Mesenchymal stem cell (in vitro differentiated cells and primary cell): ENCODE results near the gene STK4.
A peak's percentile ranks its signal among the peaks of the same experiment; 100 is the strongest.

Experiments
- DNase-seq: peaks from one replicate; pipeline ENCODE4 v3.0.0-alpha.2; 2013
- H2AFZ ChIP-seq: one replicate; pipeline ENCODE4 v1.6.1; 2013; ENCODE audit warnings: low read depth, mild to moderate bottlenecking, control low read depth, inconsistent platforms, low read length, moderate library complexity
- H2AK5ac ChIP-seq: 2 replicates; pipeline ENCODE4 v1.6.1; 2013; ENCODE audit warnings: low read length, moderate library complexity, mild to moderate bottlenecking, inconsistent platforms; ENCODE audit not compliant: severe bottlenecking
- H2BK120ac ChIP-seq: one replicate; pipeline ENCODE4 v1.6.1; 2013; ENCODE audit warnings: low read depth, mild to moderate bottlenecking, inconsistent platforms, low read length, moderate library complexity
- H2BK12ac ChIP-seq, 2 experiments: one replicate each; pipeline ENCODE4 v1.6.1; 2013; ENCODE audit warnings: inconsistent platforms in 2 of 2, low read length in 2 of 2, mild to moderate bottlenecking in 2 of 2, moderate library complexity in 2 of 2, control low read depth in 1 of 2
- H2BK15ac ChIP-seq: one replicate; pipeline ENCODE4 v1.6.1; 2013; ENCODE audit warnings: mild to moderate bottlenecking, low read depth, inconsistent platforms; ENCODE audit not compliant: poor library complexity, severe bottlenecking
- H2BK5ac ChIP-seq: 2 replicates; pipeline ENCODE4 v1.6.1; 2013; ENCODE audit warnings: low read depth, mild to moderate bottlenecking, low read length, control low read depth, inconsistent platforms; ENCODE audit not compliant: poor library complexity, severe bottlenecking
- H3K14ac ChIP-seq, 2 experiments: one replicate each; pipeline ENCODE4 v1.6.1; 2013; ENCODE audit warnings: inconsistent platforms in 2 of 2, low read length in 2 of 2, control low read depth in 1 of 2, mild to moderate bottlenecking in 1 of 2, moderate library complexity in 1 of 2
- H3K18ac ChIP-seq, 2 experiments: one replicate each; pipeline ENCODE4 v1.6.1; 2013; ENCODE audit warnings: inconsistent platforms in 2 of 2, low read length in 2 of 2, control low read depth in 1 of 2, low read depth in 1 of 2, mild to moderate bottlenecking in 1 of 2
- H3K23ac ChIP-seq, 2 experiments: one replicate each; pipeline ENCODE4 v1.6.1; 2013; ENCODE audit warnings: inconsistent platforms in 2 of 2, low read length in 2 of 2, mild to moderate bottlenecking in 2 of 2, moderate library complexity in 2 of 2, control low read depth in 1 of 2
- H3K27ac ChIP-seq: 2 replicates; pipeline ENCODE4 v1.5.1; 2013; ENCODE audit warnings: mild to moderate bottlenecking, moderate library complexity, low read length, control low read depth, inconsistent platforms; ENCODE audit not compliant: poor library complexity, severe bottlenecking
- H3K27me3 ChIP-seq, 2 experiments: 2 replicates each; pipeline versions ENCODE4 v1.6.1 to v1.7.0; 2013; ENCODE audit warnings: low read length in 2 of 2, mild to moderate bottlenecking in 2 of 2, moderate library complexity in 2 of 2, control low read depth in 1 of 2, inconsistent platforms in 1 of 2; ENCODE audit not compliant: control insufficient read depth in 1 of 2, insufficient read depth in 1 of 2
- H3K36me3 ChIP-seq, 2 experiments: 2 replicates each; pipeline versions ENCODE4 v1.6.1 to v1.7.0; 2013; ENCODE audit warnings: low read length in 2 of 2, control low read depth in 1 of 2, inconsistent platforms in 1 of 2, low read depth in 1 of 2, mild to moderate bottlenecking in 1 of 2; ENCODE audit not compliant: insufficient read depth in 2 of 2, control insufficient read depth in 1 of 2
- H3K4ac ChIP-seq, 2 experiments: one replicate each; pipeline ENCODE4 v1.6.1; 2013; ENCODE audit warnings: inconsistent platforms in 2 of 2, low read length in 2 of 2, mild to moderate bottlenecking in 2 of 2, moderate library complexity in 2 of 2, control low read depth in 1 of 2, low read depth in 1 of 2
- H3K4me1 ChIP-seq: 2 replicates; pipeline ENCODE4 v1.6.1; 2013; ENCODE audit warnings: low read depth, low read length, control low read depth; ENCODE audit not compliant: control insufficient read depth, insufficient read depth
- H3K4me2 ChIP-seq: 2 replicates; pipeline ENCODE4 v1.6.1; 2013; ENCODE audit warnings: low read length, mild to moderate bottlenecking, inconsistent platforms; ENCODE audit not compliant: poor library complexity, severe bottlenecking
- H3K4me3 ChIP-seq, 2 experiments: 2 replicates each; pipeline versions ENCODE4 v1.5.1 to v1.7.0; 2013; ENCODE audit warnings: low read length in 2 of 2, mild to moderate bottlenecking in 2 of 2, control low read depth in 1 of 2, low read depth in 1 of 2; ENCODE audit not compliant: insufficient read depth in 1 of 2
- H3K79me1 ChIP-seq: replicated peaks from 2 replicates; pipeline ENCODE4 v1.6.1; 2013; ENCODE audit warnings: mild to moderate bottlenecking, control low read depth, low read length, inconsistent platforms; ENCODE audit not compliant: poor library complexity, severe bottlenecking
- H3K9ac ChIP-seq: 2 replicates; pipeline ENCODE4 v1.7.0; 2013; ENCODE audit warnings: mild to moderate bottlenecking, low read length, moderate library complexity
- H3K9me3 ChIP-seq: 2 replicates; pipeline ENCODE4 v1.7.0; 2013; ENCODE audit warnings: mild to moderate bottlenecking, low read length; ENCODE audit not compliant: control insufficient read depth
- H4K8ac ChIP-seq: one replicate; pipeline ENCODE4 v1.6.1; 2013; ENCODE audit warnings: inconsistent platforms, mild to moderate bottlenecking, low read length, moderate library complexity
- H4K91ac ChIP-seq: one replicate; pipeline ENCODE4 v1.6.1; 2013; ENCODE audit warnings: mild to moderate bottlenecking, low read length, inconsistent platforms
- WGBS: methylation state at CpG from one replicate; pipeline ENCODE4 v1.1.7; 2013; ENCODE audit warnings: mixed read lengths; 5-methylcytosine and 5-hydroxymethylcytosine counted together

The STK4 gene

GRCh38 chr20:45073221-45073620 is 106.9 kb downstream of the STK4 start:
- 97% methylated on average over 3 of the region's 3 CpGs for WGBS
- Histone ChIP-seq H4K91ac (no peak overlapping the region), H3K27ac (no peak overlapping the region)

GRCh38 chr20:45077559-45077958 is 111.2 kb downstream of the STK4 start:
- H3K27me3 ChIP-seq: no peaks in the 10 kb centered on the region
- WGBS: 92% methylated on average over 3 of the region's 3 CpGs

More at GRCh38 chr20:45073221-45073620, 106.9 kb downstream of the STK4 start:
- no peak overlapping the region for H3K18ac ChIP-seq
- no peak overlapping the region for H3K9ac ChIP-seq
- peaks cover 15 to 41% of the 10 kb centered on the region in 2 experiments for H3K36me3 ChIP-seq
- peaks cover 37% of the 10 kb centered on the region for H3K79me1 ChIP-seq
- no peak for DNase-seq
- no peak overlapping the region for H2BK120ac ChIP-seq
- H3K4me3 ChIP-seq: no peak overlapping the region
- H2AFZ ChIP-seq: no peak overlapping the region
- no peak overlapping the region for H2BK5ac ChIP-seq
- H4K8ac ChIP-seq: no peak overlapping the region
- H3K23ac ChIP-seq: no peak overlapping the region
- H2BK12ac ChIP-seq: no peak overlapping the region
- no peak overlapping the region for H3K4ac ChIP-seq
- no peaks in the 10 kb centered on the region for H3K27me3 ChIP-seq
- H3K4me2 ChIP-seq: no peak overlapping the region
- peaks cover 1% of the 10 kb centered on the region for H3K4me1 ChIP-seq
- no peaks in the 10 kb centered on the region for H3K9me3 ChIP-seq
- no peak overlapping the region for H3K14ac ChIP-seq
- no peak overlapping the region for H2BK15ac ChIP-seq
- no peak overlapping the region for H2AK5ac ChIP-seq

GRCh38 chr20:45080867-45081624 is 114.7 kb downstream of the STK4 start:
- Histone ChIP-seq H2BK5ac (no peak overlapping the region), H3K27me3 (no peaks in the 10 kb centered on the region), H4K8ac (no peak overlapping the region), H2BK12ac (no peak overlapping the region), H3K9me3 (no peaks in the 10 kb centered on the region), H4K91ac (no peak overlapping the region), H2AK5ac (no peak overlapping the region), H2BK120ac (no peak overlapping the region), H3K4me3 (no peak overlapping the region), H3K23ac (no peak overlapping the region), H3K18ac (no peak overlapping the region), H2AFZ (no peak overlapping the region), H3K79me1 (peaks cover 4% of the 10 kb centered on the region), H2BK15ac (no peak overlapping the region), H3K9ac (no peak overlapping the region), H3K4me2 (no peak overlapping the region), H3K14ac (no peak overlapping the region), H3K4me1 (no peaks in the 10 kb centered on the region), H3K36me3 (peaks cover 4 to 31% of the 10 kb centered on the region in 2 experiments), H3K4ac (no peak overlapping the region), H3K27ac (no peak overlapping the region)
- DNase-seq: peak; percentile 18
- WGBS: 97% methylated on average over 2 of the region's 5 CpGs

More at GRCh38 chr20:45077559-45077958, 111.2 kb downstream of the STK4 start:
- no peak overlapping the region for H2BK5ac ChIP-seq
- no peak overlapping the region for H2BK120ac ChIP-seq
- H3K36me3 ChIP-seq: peaks cover 14 to 50% of the 10 kb centered on the region in 2 experiments
- no peak overlapping the region for H2AK5ac ChIP-seq
- H3K9ac ChIP-seq: no peak overlapping the region
- H3K79me1 ChIP-seq: peaks cover 18% of the 10 kb centered on the region
- H3K9me3 ChIP-seq: no peaks in the 10 kb centered on the region
- no peak overlapping the region for H4K8ac ChIP-seq
- no peak overlapping the region for H2BK12ac ChIP-seq
- no peak overlapping the region for H4K91ac ChIP-seq
- no peak overlapping the region for H3K4me3 ChIP-seq
- no peak overlapping the region for H3K4me2 ChIP-seq
- no peak overlapping the region for H3K27ac ChIP-seq
- no peak for DNase-seq
- no peak overlapping the region for H3K14ac ChIP-seq
- no peak overlapping the region for H2BK15ac ChIP-seq
- no peak overlapping the region for H3K18ac ChIP-seq
- H3K23ac ChIP-seq: no peak overlapping the region
- H3K4me1 ChIP-seq: peaks cover 1% of the 10 kb centered on the region
- H3K4ac ChIP-seq: no peak overlapping the region
- no peak overlapping the region for H2AFZ ChIP-seq

- Histone ChIP-seq H2BK5ac (no peak overlapping the region), H3K4ac (no peak overlapping the region), H2BK12ac (no peak overlapping the region), H3K14ac (no peak overlapping the region), H2BK15ac (no peak overlapping the region), H3K18ac (no peak overlapping the region), H2AK5ac (no peak overlapping the region), H3K4me3 (no peak overlapping the region), H3K4me1 (no peaks in the 10 kb centered on the region), H2BK120ac (no peak overlapping the region), H3K9ac (no peak overlapping the region), H3K9me3 (no peaks in the 10 kb centered on the region), H3K79me1 (peaks cover 2% of the 10 kb centered on the region), H4K8ac (no peak overlapping the region), H3K27ac (no peak overlapping the region), H3K36me3 (peaks cover 0 to 20% of the 10 kb centered on the region in 2 experiments), H4K91ac (no peak overlapping the region), H2AFZ (no peak overlapping the region), H3K23ac (no peak overlapping the region), H3K4me2 (no peak overlapping the region), H3K27me3 (no peaks in the 10 kb centered on the region)
- no CpG with 5 or more reads among the region's 3 CpGs for WGBS
- no peak for DNase-seq
These were observed 116.2 kb downstream of the STK4 start for GRCh38 chr20:45082468-45082867.
